Dermis microvascular lymphatic vessel endothelial cell (primary cell): ENCODE results near the gene NEUROG2. TPM values are rescaled to one million over a fixed set of nuclear protein-coding genes. Genes with fewer than 3 reads are reported as not detected.
"Not testable (repeated sequence)": the region's sequence is repeated elsewhere in the genome, so short reads cannot be mapped to it uniquely, and the experiment has no call there.

ENCODE experiments used
- DNase-seq, 2 donors: peaks; one replicate each; pipeline versions ENCODE4 v3.0.0 to v3.0.0-alpha.2; 2010; ENCODE audit warnings: low read depth in 2 of 2
- total RNA-seq: library from RNA; depleted of rRNA; stranded (reverse); fragments of >200 nt; gene quantifications from 2 replicates; pipeline ENCODE4 v1.2.1, GENCODE V29; 2014

NEUROG2 gene
- total RNA-seq, 1 donor from 2014 or later: not detected

- DNase-seq: no peak
Measured at GRCh38 chr4:112492321-112492720, 23.7 kb downstream of the NEUROG2 start.

DNA sequence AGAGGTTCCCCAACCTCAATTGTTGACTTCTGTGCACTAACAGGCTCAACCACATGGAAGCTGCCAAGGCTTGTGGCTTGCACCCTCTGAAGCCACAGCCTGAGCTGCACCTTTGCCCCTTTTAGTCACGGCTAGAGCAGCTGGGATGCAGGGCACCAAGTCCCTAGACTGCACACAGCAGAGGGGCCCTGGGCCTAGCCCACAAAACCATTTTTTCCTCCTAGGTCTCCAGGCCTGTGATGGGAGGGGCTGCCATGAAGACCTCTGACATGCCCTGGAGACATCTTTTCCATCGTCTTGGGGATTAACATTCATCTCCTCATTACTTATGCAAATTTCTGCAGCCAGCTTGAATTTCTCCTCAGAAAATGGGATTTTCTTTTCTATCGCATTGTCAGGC, 25.2 kb downstream of the NEUROG2 start:
- not testable (repeated sequence) for DNase-seq

- DNase-seq: no peak
Measured at GRCh38 chr4:112485930-112486329, 30.1 kb downstream of the NEUROG2 start.

DNA sequence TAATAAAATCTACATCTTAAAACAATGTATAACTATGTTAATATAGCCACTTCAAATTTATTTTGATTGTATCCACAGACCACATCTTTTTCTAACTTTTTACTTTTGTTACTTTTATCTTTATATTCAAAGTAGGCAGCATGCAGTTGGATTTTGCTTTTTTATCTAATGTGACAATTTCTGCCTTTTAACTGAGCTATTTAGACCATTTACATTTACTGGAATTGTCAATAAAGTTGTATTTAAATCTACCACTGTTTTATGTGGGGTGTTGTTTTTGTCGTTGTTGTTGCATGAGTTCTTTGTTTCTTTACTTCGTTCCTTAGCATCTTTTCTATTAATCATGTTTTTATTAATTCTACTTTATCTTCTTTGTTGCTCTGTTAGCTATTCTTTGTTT, 42.0 kb downstream of the NEUROG2 start:
- no peak for DNase-seq

- DNase-seq: no peak
Measured at GRCh38 chr4:112472318-112472717, 43.7 kb downstream of the NEUROG2 start.

Other genes starting within 250 kb of the NEUROG2 start
- 11.9 and 12.5 TPM in 2 replicates for gene TIFA, start 230.3 kb downstream of the NEUROG2 start, total RNA-seq
- gene ALPK1, start 218.8 kb downstream of the NEUROG2 start, total RNA-seq: 1.0 and 1.2 TPM in 2 replicates
- 6.2 and 8.1 TPM in 2 replicates for gene ZGRF1, start 120.7 kb upstream of the NEUROG2 start, total RNA-seq
- gene LARP7, start 121.0 kb upstream of the NEUROG2 start, total RNA-seq: 10.4 and 13.7 TPM in 2 replicates